WTC11 (cell line): Measurements from ENCODE around the gene CDH16. TPM values are rescaled to one million over a fixed set of nuclear protein-coding genes. Genes with fewer than 3 reads are reported as not detected.

Source experiments
- ATAC-seq: fragments of 200-7000 bp; cut with Tn5 transposase; 2 replicates; pipeline ENCODE4 v1.10.0; 2021; ENCODE audit warnings: mild to moderate bottlenecking, moderate library complexity
- CTCF ChIA-PET: fragments of 300-600 bp; sonication (Branson Sonifier 250); formaldehyde crosslinking; loops from one replicate; lab custom pipeline; 2021; ENCODE audit warnings: antibody characterized with exemption; lab: Charles Lee
- POLR2A ChIA-PET: fragments of 350-600 bp; sonication (Branson Sonifier 250); formaldehyde crosslinking; loops from one replicate; lab custom pipeline; 2021; ENCODE audit warnings: antibody characterized with exemption; lab: Charles Lee
- DNase-seq: peaks from one replicate; pipeline ENCODE4 v3.0.0; 2021; ENCODE audit warnings: low spot score
- H3K27ac Mint-ChIP-seq: 2 replicates; pipeline ENCODE4 v1.8.0; 2021; ENCODE audit warnings: mixed read lengths
- H3K27me3 Mint-ChIP-seq: 2 replicates; pipeline ENCODE4 v1.8.0; 2021; ENCODE audit warnings: low read depth, mild to moderate bottlenecking, moderate library complexity, mixed read lengths
- H3K36me3 Mint-ChIP-seq: 2 replicates; pipeline ENCODE4 v1.8.0; 2021; ENCODE audit warnings: mixed read lengths
- H3K4me1 Mint-ChIP-seq: 2 replicates; pipeline ENCODE4 v1.8.0; 2022; ENCODE audit warnings: mixed read lengths
- H3K4me3 Mint-ChIP-seq: 2 replicates; pipeline ENCODE4 v1.8.0; 2021; ENCODE audit warnings: mild to moderate bottlenecking, moderate library complexity, mixed read lengths
- H3K9me3 Mint-ChIP-seq: 2 replicates; pipeline ENCODE4 v1.8.0; 2021; ENCODE audit warnings: mixed read lengths
- ATF1 ChIP-seq: sonication (generic); formaldehyde crosslinking; IDR thresholded peaks from 2 replicates; pipeline ENCODE4 v1.8.1; 2023; ENCODE audit warnings: mild to moderate bottlenecking, moderate library complexity, missing genetic modification reagents
- ELF4 ChIP-seq: sonication (generic); formaldehyde crosslinking; IDR thresholded peaks from 2 replicates; pipeline ENCODE4 v1.8.1; 2022; ENCODE audit warnings: low read depth, mild to moderate bottlenecking, moderate library complexity, missing genetic modification reagents
- ESRRA ChIP-seq: sonication (generic); formaldehyde crosslinking; IDR thresholded peaks from 2 replicates; pipeline ENCODE4 v1.8.1; 2022; ENCODE audit warnings: mild to moderate bottlenecking, missing genetic modification reagents, borderline replicate concordance
- FOXK1 ChIP-seq: sonication (generic); formaldehyde crosslinking; IDR thresholded peaks from 2 replicates; pipeline ENCODE4 v1.8.0; 2022; ENCODE audit warnings: mild to moderate bottlenecking, moderate library complexity, missing genetic modification reagents
- GABPB1 ChIP-seq: sonication (generic); formaldehyde crosslinking; IDR thresholded peaks from 2 replicates; pipeline ENCODE4 v1.8.1; 2023; ENCODE audit warnings: mild to moderate bottlenecking, missing genetic modification reagents
- HMGA2 ChIP-seq: fragments of 250-450 bp; sonication (Bioruptor Pico); IDR thresholded peaks from 2 replicates; pipeline ENCODE4 v1.4.0; 2021; ENCODE audit warnings: mild to moderate bottlenecking, moderate library complexity
- JAZF1 ChIP-seq: fragments of 250-450 bp; sonication (Bioruptor Pico); IDR thresholded peaks from 2 replicates; pipeline ENCODE4 v1.9.0; 2021; ENCODE audit warnings: moderate library complexity, mild to moderate bottlenecking, inconsistent platforms
- NR3C1 ChIP-seq: sonication (generic); formaldehyde crosslinking; conservative IDR thresholded peaks from 2 replicates; pipeline ENCODE4 v1.8.1; 2023; ENCODE audit warnings: low read depth, mild to moderate bottlenecking, missing genetic modification reagents
- PRRX2 ChIP-seq: fragments of 250-450 bp; sonication (Bioruptor Pico); IDR thresholded peaks from 2 replicates; pipeline ENCODE4 v1.8.0; 2021; ENCODE audit warnings: mild to moderate bottlenecking
- RORB ChIP-seq: fragments of 250-450 bp; sonication (Bioruptor Pico); IDR thresholded peaks from 2 replicates; pipeline ENCODE4 v1.9.0; 2021; ENCODE audit warnings: mild to moderate bottlenecking
- SMAD4 ChIP-seq: sonication (generic); formaldehyde crosslinking; IDR thresholded peaks from 2 replicates; pipeline ENCODE4 v1.8.0; 2022; ENCODE audit warnings: mild to moderate bottlenecking, missing genetic modification reagents
- SOX15 ChIP-seq: fragments of 250-450 bp; sonication (Bioruptor Pico); IDR thresholded peaks from 2 replicates; pipeline ENCODE4 v1.9.0; 2021; ENCODE audit warnings: mild to moderate bottlenecking
- TEAD4 ChIP-seq: sonication (generic); formaldehyde crosslinking; IDR thresholded peaks from 2 replicates; pipeline ENCODE4 v1.8.0; 2022; ENCODE audit warnings: mild to moderate bottlenecking, missing genetic modification reagents
- TP53 ChIP-seq: sonication (generic); formaldehyde crosslinking; IDR thresholded peaks from 2 replicates; pipeline ENCODE4 v1.8.1; 2023; ENCODE audit warnings: mild to moderate bottlenecking, missing genetic modification reagents
- ZNF121 ChIP-seq: sonication (generic); formaldehyde crosslinking; IDR thresholded peaks from 2 replicates; pipeline ENCODE4 v1.8.0; 2023; ENCODE audit warnings: missing genetic modification reagents
- ZNF138 ChIP-seq: sonication (generic); formaldehyde crosslinking; conservative IDR thresholded peaks from 2 replicates; pipeline ENCODE4 v1.8.1; 2022; ENCODE audit warnings: mild to moderate bottlenecking, moderate library complexity, missing genetic modification reagents
- ZNF263 ChIP-seq: sonication (generic); formaldehyde crosslinking; IDR thresholded peaks from 2 replicates; pipeline ENCODE4 v1.8.1; 2022; ENCODE audit warnings: low read depth, mild to moderate bottlenecking, moderate library complexity, missing genetic modification reagents
- ZNF423 ChIP-seq: fragments of 250-450 bp; sonication (Bioruptor Pico); IDR thresholded peaks from 2 replicates; pipeline ENCODE4 v2.1.2; 2022; ENCODE audit warnings: mild to moderate bottlenecking, moderate library complexity
- total RNA-seq: library from RNA; stranded (reverse); gene quantifications from 3 replicates; pipeline ENCODE4 v1.2.3, GENCODE V29; 2021
- TF ChIP-seq, protein P1 (sequence below): sonication (generic); formaldehyde crosslinking; IDR thresholded peaks from 2 replicates; pipeline ENCODE4 v1.8.1; 2022; ENCODE audit warnings: missing genetic modification reagents, borderline replicate concordance
- TF ChIP-seq, protein P2 (sequence below): sonication (generic); formaldehyde crosslinking; IDR thresholded peaks from 2 replicates; pipeline ENCODE4 v1.8.1; 2022; ENCODE audit warnings: low read depth, missing genetic modification reagents, borderline replicate concordance
- TF ChIP-seq, protein P3 (sequence below): fragments of 250-450 bp; sonication (Bioruptor Pico); IDR thresholded peaks from 2 replicates; pipeline ENCODE4 v1.8.0; 2021; ENCODE audit warnings: mild to moderate bottlenecking
- TF ChIP-seq, protein P4 (sequence below): fragments of 250-450 bp; sonication (Bioruptor Pico); IDR thresholded peaks from 2 replicates; pipeline ENCODE4 v1.9.0; 2021; ENCODE audit warnings: mild to moderate bottlenecking, borderline replicate concordance

Gene CDH16
- total RNA-seq, 1 experiment from 2014 or later: not detected

DNA sequence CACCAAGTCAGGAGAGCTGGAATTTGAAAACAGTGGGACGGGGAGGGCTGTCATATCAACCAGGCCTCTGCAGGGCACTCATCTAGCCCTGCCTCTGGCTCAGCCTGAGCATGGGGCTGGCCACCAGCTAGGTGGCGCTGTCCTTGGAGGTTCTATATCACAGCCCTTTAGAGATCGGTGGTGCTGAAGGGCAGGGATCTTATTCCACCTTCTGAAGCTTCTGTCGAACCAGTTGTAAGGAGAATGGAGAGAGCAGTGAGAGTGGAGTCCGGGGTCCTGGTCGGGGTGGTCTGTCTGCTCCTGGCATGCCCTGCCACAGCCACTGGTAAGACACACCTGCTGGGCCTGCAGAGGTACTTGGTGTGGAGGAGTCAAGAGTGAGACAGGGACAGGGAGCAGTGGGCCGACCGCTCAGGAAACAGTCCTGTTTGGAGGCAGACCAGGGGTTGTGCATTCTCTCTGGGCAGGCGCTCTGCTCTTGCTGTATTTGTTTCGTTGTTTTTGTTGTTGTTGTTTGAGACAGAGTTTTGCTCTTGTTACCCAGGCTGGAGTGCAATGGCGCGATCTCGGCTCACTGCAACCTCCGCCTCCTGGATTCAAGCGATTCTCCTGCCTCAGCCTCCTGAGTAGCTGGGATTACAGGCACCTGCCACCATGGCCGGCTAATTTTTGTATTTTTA, 42.5 kb upstream of the CDH16 start, which contains the start of gene CES3 (continued):
- TF ChIP-seq GABPB1 (CRISPR knock-in tag): no peak
- TF ChIP-seq HMGA2: no peak

DNA sequence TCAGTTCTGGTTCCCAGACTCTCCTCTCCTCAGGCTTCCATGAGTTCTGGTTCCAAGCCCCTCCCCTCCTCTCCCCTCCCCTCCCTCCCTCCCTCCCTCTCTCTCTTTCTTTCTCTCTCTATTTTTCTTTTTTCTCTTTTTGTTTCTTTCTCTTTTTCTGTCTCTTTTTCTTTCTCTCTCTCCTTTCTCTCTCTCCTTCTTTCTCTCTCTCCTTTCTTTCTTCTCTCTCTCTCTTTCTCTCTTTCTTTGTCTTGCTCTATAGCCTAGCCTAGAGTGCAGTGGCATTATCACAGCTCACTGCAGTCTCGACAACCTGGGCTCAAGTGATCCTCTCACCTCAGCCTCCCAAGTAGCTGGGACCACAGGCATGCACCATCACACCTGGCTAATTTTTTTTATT, 41.6 kb upstream of the CDH16 start:
- H3K9me3 Mint-ChIP-seq: no peaks in the 10 kb centered on the region
- no peaks in the 10 kb centered on the region for H3K36me3 Mint-ChIP-seq
- no peak overlapping the region for H3K27ac Mint-ChIP-seq
- ATAC-seq: no peak
- CTCF ChIA-PET: interaction anchor here (0.6 to 5.3 kb wide), 53 partner anchors 8 to 541 kb away, joined by 3 to 51 read pairs (median 6); partner anchors contain the start of genes ATP6V0D1, B3GNT9, CDH16 and ELMO3
- H3K4me3 Mint-ChIP-seq: no peak overlapping the region
- DNase-seq: no peak
- peaks cover 8% of the 10 kb centered on the region; the same call in 1 of the 2 replicates for H3K27me3 Mint-ChIP-seq
- H3K4me1 Mint-ChIP-seq: peaks cover 9% of the 10 kb centered on the region
- TF ChIP-seq NR3C1 (CRISPR knock-in tag): no peak
- TF ChIP-seq SOX15 (CRISPR knock-in tag): no peak
- TF ChIP-seq, protein P1, sequence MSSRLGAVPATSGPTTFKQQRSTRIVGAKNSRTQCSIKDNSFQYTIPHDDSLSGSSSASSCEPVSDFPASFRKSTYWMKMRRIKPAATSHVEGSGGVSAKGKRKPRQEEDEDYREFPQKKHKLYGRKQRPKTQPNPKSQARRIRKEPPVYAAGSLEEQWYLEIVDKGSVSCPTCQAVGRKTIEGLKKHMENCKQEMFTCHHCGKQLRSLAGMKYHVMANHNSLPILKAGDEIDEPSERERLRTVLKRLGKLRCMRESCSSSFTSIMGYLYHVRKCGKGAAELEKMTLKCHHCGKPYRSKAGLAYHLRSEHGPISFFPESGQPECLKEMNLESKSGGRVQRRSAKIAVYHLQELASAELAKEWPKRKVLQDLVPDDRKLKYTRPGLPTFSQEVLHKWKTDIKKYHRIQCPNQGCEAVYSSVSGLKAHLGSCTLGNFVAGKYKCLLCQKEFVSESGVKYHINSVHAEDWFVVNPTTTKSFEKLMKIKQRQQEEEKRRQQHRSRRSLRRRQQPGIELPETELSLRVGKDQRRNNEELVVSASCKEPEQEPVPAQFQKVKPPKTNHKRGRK (CRISPR knock-in tag): 0 out of 2 replicates have a peak, but pooled peaks have one; percentile 31
- TF ChIP-seq RORB (CRISPR knock-in tag): no peak
- POLR2A ChIA-PET: interaction anchor here (1.0 to 1.2 kb wide), 2 partner anchors 211 to 287 kb away, joined by 3 to 4 read pairs; partner anchors contain the start of genes FHOD1 and NOL3

DNA sequence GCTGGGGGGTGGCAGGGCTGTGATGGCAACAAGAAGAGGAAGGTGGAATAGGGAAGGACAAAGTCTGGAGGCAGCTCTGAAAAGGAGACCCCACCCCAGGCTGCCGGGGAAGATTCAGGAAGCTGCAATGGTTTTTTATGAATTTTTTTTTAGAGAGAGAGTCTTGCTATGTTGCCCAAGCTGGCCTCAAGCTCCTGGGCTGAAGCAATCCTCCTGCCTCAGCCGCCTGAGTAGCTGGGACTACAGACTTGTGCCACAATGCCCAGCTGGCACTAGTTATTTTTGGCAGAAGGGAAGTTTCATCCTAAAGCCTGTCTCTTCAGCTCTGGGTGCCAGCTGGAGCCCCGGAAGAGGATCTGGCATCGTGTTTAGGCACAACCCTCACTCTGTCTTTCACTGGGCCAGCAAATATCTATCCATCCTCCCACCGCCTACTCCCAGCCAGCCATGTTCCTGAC, 41.0 kb upstream of the CDH16 start:
- no peak overlapping the region for H3K27ac Mint-ChIP-seq
- DNase-seq (no peak), ATAC-seq (no peak)
- TF ChIP-seq ZNF263 (CRISPR knock-in tag): no peak
- no peak for TF ChIP-seq ZNF121 (CRISPR knock-in tag)
- TF ChIP-seq, protein P2, sequence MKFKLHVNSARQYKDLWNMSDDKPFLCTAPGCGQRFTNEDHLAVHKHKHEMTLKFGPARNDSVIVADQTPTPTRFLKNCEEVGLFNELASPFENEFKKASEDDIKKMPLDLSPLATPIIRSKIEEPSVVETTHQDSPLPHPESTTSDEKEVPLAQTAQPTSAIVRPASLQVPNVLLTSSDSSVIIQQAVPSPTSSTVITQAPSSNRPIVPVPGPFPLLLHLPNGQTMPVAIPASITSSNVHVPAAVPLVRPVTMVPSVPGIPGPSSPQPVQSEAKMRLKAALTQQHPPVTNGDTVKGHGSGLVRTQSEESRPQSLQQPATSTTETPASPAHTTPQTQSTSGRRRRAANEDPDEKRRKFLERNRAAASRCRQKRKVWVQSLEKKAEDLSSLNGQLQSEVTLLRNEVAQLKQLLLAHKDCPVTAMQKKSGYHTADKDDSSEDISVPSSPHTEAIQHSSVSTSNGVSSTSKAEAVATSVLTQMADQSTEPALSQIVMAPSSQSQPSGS (CRISPR knock-in tag): no peak
- TF ChIP-seq SMAD4 (CRISPR knock-in tag): no peak
- no peak for TF ChIP-seq ESRRA (CRISPR knock-in tag)
- TF ChIP-seq ATF1 (CRISPR knock-in tag): no peak
- no peak for TF ChIP-seq GABPB1 (CRISPR knock-in tag)
- TF ChIP-seq, protein P3, sequence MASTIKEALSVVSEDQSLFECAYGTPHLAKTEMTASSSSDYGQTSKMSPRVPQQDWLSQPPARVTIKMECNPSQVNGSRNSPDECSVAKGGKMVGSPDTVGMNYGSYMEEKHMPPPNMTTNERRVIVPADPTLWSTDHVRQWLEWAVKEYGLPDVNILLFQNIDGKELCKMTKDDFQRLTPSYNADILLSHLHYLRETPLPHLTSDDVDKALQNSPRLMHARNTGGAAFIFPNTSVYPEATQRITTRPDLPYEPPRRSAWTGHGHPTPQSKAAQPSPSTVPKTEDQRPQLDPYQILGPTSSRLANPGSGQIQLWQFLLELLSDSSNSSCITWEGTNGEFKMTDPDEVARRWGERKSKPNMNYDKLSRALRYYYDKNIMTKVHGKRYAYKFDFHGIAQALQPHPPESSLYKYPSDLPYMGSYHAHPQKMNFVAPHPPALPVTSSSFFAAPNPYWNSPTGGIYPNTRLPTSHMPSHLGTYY (CRISPR knock-in tag): no peak
- TF ChIP-seq, protein P4, sequence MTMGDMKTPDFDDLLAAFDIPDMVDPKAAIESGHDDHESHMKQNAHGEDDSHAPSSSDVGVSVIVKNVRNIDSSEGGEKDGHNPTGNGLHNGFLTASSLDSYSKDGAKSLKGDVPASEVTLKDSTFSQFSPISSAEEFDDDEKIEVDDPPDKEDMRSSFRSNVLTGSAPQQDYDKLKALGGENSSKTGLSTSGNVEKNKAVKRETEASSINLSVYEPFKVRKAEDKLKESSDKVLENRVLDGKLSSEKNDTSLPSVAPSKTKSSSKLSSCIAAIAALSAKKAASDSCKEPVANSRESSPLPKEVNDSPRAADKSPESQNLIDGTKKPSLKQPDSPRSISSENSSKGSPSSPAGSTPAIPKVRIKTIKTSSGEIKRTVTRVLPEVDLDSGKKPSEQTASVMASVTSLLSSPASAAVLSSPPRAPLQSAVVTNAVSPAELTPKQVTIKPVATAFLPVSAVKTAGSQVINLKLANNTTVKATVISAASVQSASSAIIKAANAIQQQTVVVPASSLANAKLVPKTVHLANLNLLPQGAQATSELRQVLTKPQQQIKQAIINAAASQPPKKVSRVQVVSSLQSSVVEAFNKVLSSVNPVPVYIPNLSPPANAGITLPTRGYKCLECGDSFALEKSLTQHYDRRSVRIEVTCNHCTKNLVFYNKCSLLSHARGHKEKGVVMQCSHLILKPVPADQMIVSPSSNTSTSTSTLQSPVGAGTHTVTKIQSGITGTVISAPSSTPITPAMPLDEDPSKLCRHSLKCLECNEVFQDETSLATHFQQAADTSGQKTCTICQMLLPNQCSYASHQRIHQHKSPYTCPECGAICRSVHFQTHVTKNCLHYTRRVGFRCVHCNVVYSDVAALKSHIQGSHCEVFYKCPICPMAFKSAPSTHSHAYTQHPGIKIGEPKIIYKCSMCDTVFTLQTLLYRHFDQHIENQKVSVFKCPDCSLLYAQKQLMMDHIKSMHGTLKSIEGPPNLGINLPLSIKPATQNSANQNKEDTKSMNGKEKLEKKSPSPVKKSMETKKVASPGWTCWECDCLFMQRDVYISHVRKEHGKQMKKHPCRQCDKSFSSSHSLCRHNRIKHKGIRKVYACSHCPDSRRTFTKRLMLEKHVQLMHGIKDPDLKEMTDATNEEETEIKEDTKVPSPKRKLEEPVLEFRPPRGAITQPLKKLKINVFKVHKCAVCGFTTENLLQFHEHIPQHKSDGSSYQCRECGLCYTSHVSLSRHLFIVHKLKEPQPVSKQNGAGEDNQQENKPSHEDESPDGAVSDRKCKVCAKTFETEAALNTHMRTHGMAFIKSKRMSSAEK (CRISPR knock-in tag): no peak
- TF ChIP-seq PRRX2: no peak
- TF ChIP-seq HMGA2: no peak
- TF ChIP-seq TP53 (CRISPR knock-in tag): no peak
- TF ChIP-seq ZNF138 (CRISPR knock-in tag): no peak
- TF ChIP-seq TEAD4: no peak
- TF ChIP-seq FOXK1 (CRISPR knock-in tag): no peak
- no peak for TF ChIP-seq ELF4 (CRISPR knock-in tag)
- TF ChIP-seq ZNF423 (CRISPR knock-in tag): no peak
- TF ChIP-seq JAZF1 (CRISPR knock-in tag): no peak
- peaks cover 9% of the 10 kb centered on the region for H3K4me1 Mint-ChIP-seq
- ChIA-PET CTCF (interaction anchor here (0.8 to 5.3 kb wide), 19 partner anchors 10 to 433 kb away, joined by 3 to 51 read pairs (median 8); partner anchors contain the start of genes B3GNT9, CDH16, ELMO3 and NOL3), POLR2A (no interaction called here)
- no peaks in the 10 kb centered on the region for H3K9me3 Mint-ChIP-seq
- no peaks in the 10 kb centered on the region for H3K36me3 Mint-ChIP-seq
- no peak overlapping the region for H3K4me3 Mint-ChIP-seq
- H3K27me3 Mint-ChIP-seq: peaks cover 8% of the 10 kb centered on the region; the same call in 1 of the 2 replicates
